Memory B cell (primary cell): ENCODE data around the gene MAD1L1.
"Not testable (repeated sequence)": the region's sequence is repeated elsewhere in the genome, so short reads cannot be mapped to it uniquely, and the experiment has no call there.

Experiments used
- ATAC-seq: fragments of 150-1000 bp; cut with Tn5 transposase; 2 replicates; pipeline ENCODE4 v1.10.0; 2021; ENCODE audit warnings: low read depth, mild to moderate bottlenecking, moderate library complexity
- DNase-seq, 2 donors: peaks; one replicate each; pipeline ENCODE4 v3.0.0; 2022; ENCODE audit warnings: low spot score in 2 of 2
- H3K27ac Mint-ChIP-seq: one replicate; pipeline ENCODE4 v1.8.0; 2022; ENCODE audit warnings: mild to moderate bottlenecking, moderate library complexity, mixed read lengths
- H3K27me3 Mint-ChIP-seq: one replicate; pipeline ENCODE4 v1.8.0; 2022; ENCODE audit warnings: mixed read lengths
- H3K36me3 Mint-ChIP-seq: one replicate; pipeline ENCODE4 v1.8.0; 2022; ENCODE audit warnings: mild to moderate bottlenecking, mixed read lengths
- H3K4me1 Mint-ChIP-seq: one replicate; pipeline ENCODE4 v1.8.0; 2022; ENCODE audit warnings: mixed read lengths
- H3K4me3 Mint-ChIP-seq: one replicate; pipeline ENCODE4 v1.8.0; 2022; ENCODE audit warnings: mild to moderate bottlenecking, moderate library complexity, mixed read lengths
- H3K9me3 Mint-ChIP-seq: one replicate; pipeline ENCODE4 v1.8.0; 2022; ENCODE audit warnings: mixed read lengths

Gene MAD1L1

GRCh38 chr7:1934017-1934416, 298.7 kb downstream of the MAD1L1 start:
- peak overlapping the region; percentile 12 for H3K27ac Mint-ChIP-seq
- no peaks in the 10 kb centered on the region for H3K9me3 Mint-ChIP-seq
- H3K4me3 Mint-ChIP-seq = no peak overlapping the region
- no peak for ATAC-seq
- no peaks in the 10 kb centered on the region for H3K27me3 Mint-ChIP-seq
- DNase-seq = no peak
- H3K36me3 Mint-ChIP-seq = peaks cover 17% of the 10 kb centered on the region
- peaks cover 22% of the 10 kb centered on the region for H3K4me1 Mint-ChIP-seq

GRCh38 chr7:1933066-1933750, 299.5 kb downstream of the MAD1L1 start:
- peaks cover 17% of the 10 kb centered on the region for H3K36me3 Mint-ChIP-seq
- peaks cover 19% of the 10 kb centered on the region for H3K4me1 Mint-ChIP-seq
- H3K4me3 Mint-ChIP-seq = no peak overlapping the region
- ATAC-seq (no peak), DNase-seq (no peak)
- H3K27me3 Mint-ChIP-seq = no peaks in the 10 kb centered on the region
- no peaks in the 10 kb centered on the region for H3K9me3 Mint-ChIP-seq
- peak overlapping the region; percentile 26 for H3K27ac Mint-ChIP-seq

GRCh38 chr7:1931951-1932270, 300.8 kb downstream of the MAD1L1 start:
- DNase-seq = no peak
- Mint-ChIP-seq H3K36me3 (peaks cover 19% of the 10 kb centered on the region), H3K4me3 (no peak overlapping the region), H3K9me3 (no peaks in the 10 kb centered on the region), H3K27me3 (no peaks in the 10 kb centered on the region), H3K27ac (peak overlapping the region; percentile 65), H3K4me1 (peaks cover 24% of the 10 kb centered on the region)
- no peak for ATAC-seq

DNA sequence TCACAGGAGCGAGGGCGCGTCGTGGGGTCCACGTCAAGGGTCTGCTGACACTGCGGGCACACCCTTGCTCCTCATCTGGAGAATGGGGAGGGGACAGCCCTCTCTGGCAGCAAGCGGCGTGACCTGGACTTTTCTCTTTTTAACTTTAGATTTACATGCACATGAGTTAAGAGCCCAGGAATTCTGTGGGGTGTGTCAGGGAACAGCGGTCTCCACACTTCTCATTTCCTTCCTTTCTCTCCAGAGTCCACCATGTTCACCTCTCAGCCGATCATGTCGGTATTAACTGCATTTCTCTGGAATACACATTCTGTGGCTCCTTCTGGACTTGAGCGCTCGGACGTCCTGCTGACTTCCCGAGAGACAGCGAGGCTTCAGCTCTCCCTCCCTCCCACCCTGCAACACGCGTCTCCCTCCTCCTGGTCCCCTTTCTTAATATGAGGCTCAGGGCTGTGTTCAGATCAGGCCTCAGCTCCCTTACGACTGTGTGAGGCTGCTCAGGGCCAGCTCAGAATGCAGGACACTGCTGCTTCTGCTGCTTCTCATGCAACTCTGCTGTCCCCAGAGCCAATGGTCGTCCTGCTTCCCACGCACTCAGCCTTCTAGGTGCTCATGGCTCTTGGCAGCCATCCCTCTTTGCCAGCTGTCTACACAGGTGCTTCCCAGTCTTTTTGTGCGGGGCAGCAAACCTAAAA, 301.3 kb downstream of the MAD1L1 start:
- Mint-ChIP-seq H3K27ac (peak overlapping the region; percentile 65), H3K36me3 (peaks cover 19% of the 10 kb centered on the region), H3K4me3 (no peak overlapping the region), H3K9me3 (no peaks in the 10 kb centered on the region), H3K4me1 (peaks cover 29% of the 10 kb centered on the region), H3K27me3 (no peaks in the 10 kb centered on the region)
- no peak for ATAC-seq
- no peak for DNase-seq

DNA sequence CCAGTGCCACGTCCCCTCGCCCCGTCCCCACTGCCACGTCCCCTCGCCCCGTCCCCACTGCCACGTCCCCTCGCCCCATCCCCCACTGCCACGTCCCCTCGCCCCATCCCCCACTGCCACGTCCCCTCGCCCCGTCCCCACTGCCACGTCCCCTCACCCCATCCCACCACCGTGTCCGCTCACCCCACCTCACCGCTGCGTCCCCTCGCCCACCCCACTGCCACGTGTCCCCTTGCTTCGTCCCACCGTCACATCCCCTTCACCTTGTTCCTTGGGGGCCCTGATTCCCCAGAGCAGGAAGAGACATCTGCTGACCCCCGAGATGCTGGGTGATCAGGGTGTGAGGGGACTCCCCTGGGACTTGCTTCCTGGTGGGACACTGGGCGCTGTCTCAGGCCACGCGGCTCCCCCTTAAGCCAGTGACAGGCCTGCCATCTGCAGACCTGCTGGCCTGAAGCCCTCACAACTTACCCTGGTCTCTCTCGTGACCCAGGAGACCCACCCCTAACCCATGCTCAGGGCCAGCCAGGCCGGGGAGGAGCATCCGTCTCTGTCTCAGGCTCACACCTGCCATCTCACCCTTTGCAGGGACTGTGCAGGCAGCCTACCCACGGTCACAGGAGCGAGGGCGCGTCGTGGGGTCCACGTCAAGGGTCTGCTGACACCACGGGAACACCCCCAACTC, 302.2 kb downstream of the MAD1L1 start:
- no peaks in the 10 kb centered on the region for H3K9me3 Mint-ChIP-seq
- ATAC-seq = no peak
- H3K27ac Mint-ChIP-seq = no peak overlapping the region
- no peak overlapping the region for H3K4me3 Mint-ChIP-seq
- peaks cover 37% of the 10 kb centered on the region for H3K4me1 Mint-ChIP-seq
- H3K27me3 Mint-ChIP-seq = no peaks in the 10 kb centered on the region
- H3K36me3 Mint-ChIP-seq = peaks cover 21% of the 10 kb centered on the region
- DNase-seq = no peak

DNA sequence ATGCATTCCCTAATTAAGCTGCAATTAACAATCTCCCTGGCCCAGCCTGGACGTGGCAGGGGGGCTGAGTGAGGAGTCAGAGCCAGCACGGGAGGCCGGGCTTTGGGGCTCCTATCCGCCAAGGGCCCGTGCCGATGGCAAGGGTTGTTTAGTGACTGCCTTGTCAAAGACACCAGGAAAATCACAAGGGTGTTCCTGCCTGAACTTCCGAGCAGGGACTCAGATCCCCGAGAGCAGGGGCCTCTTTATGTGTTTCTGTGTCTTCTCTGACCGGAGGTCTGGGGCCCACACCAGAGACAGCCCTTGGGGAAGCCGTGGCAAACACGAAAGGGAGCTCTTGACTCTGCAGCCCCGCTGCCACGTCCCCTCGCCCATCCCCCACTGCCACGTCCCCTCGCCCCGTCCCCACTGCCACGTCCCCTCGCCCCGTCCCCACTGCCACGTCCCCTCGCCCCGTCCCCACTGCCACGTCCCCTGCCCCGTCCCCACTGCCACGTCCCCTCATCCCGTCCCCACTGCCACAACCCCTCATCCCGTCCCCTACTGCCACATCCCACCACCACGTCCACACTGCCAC, 303.3 kb downstream of the MAD1L1 start:
- H3K4me1 Mint-ChIP-seq = peaks cover 38% of the 10 kb centered on the region
- H3K36me3 Mint-ChIP-seq = peaks cover 16% of the 10 kb centered on the region
- H3K4me3 Mint-ChIP-seq, H3K27me3 Mint-ChIP-seq, ATAC-seq, DNase-seq, H3K9me3 Mint-ChIP-seq, H3K27ac Mint-ChIP-seq: not testable (repeated sequence)

DNA sequence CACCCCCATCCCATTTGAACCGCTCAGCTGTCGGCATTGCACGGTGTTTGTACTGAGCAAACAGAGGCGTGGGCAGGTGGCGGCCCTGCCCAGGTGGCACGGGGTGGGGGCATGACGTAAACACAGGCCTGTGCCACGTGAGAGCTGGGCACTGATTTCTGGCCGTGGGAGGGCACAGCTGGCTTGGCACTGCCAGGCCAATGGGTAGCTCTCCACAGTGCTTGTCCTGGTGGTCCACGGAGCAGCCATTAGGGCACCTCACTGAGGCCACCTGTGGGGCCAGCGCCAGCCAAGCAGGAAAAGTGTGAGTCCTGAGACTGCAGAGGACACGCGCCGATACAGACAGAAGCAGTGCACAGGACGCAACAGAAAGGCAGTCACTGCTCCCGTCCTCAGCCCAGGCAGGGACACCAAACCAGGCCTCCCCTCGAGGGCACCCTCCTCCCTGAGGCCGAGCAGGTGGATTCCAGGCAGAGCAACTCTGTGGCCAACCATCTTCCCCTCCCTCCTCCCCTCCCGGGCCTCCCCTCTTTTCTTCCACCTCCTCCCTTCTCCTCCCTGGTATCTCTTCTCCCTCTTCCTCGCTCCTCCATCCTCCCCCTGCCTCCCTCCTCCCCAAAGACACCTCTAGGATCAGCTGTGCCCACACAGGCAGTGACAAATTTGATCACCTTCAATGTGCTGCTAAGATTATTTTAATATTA, 303.9 kb downstream of the MAD1L1 start:
- no peaks in the 10 kb centered on the region for H3K27me3 Mint-ChIP-seq
- ATAC-seq (no peak), DNase-seq (no peak)
- peak overlapping the region; percentile 71 for H3K27ac Mint-ChIP-seq
- no peak overlapping the region for H3K4me3 Mint-ChIP-seq
- H3K4me1 Mint-ChIP-seq = peaks cover 43% of the 10 kb centered on the region
- H3K36me3 Mint-ChIP-seq = peaks cover 13% of the 10 kb centered on the region
- H3K9me3 Mint-ChIP-seq = no peaks in the 10 kb centered on the region

DNA sequence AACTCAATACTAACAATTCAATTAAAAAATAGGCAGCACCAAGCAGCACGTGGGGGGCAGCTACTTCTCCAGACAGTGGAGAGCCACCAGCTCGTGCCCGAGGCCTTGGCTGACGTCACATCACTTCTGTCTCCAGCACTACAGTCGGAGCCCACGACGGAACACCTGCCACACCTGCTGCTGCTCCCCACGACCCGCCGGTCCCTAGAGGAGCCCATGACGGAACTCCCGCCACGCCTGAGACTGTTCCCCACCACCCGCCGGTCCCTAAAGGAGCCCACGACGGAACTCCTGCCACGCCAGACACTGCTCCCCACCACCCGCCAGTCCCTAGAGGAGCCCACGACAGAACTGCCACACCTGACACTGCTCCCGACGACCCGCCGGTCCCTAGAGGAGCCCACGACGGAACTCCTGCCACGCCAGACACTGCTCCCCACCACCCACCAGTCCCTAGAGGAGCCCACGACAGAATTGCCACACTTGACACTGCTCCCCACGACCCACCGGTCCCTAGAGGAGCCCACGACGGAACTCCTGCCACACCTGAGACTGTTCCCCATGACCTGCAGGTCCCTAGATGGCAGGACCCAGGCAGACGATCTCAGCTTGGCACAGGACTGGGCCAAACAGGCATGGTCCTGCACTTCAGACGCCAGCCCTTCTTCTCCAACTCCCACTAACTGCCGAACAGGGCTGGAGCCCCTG, 304.7 kb downstream of the MAD1L1 start:
- Mint-ChIP-seq H3K27ac (peak overlapping the region; percentile 71), H3K4me1 (peaks cover 44% of the 10 kb centered on the region)

GRCh38 chr7:1926908-1927306, 305.8 kb downstream of the MAD1L1 start:
- H3K4me3 Mint-ChIP-seq = no peak overlapping the region
- peak overlapping the region; percentile 48 for H3K27ac Mint-ChIP-seq
- H3K27me3 Mint-ChIP-seq = no peaks in the 10 kb centered on the region
- ATAC-seq = peak; percentile 17
- DNase-seq = no peak
- H3K4me1 Mint-ChIP-seq = peaks cover 40% of the 10 kb centered on the region
- H3K9me3 Mint-ChIP-seq = no peaks in the 10 kb centered on the region
- H3K36me3 Mint-ChIP-seq = peaks cover 11% of the 10 kb centered on the region

More for the DNA sequence above, 304.7 kb downstream of the MAD1L1 start:
- DNase-seq (no peak), ATAC-seq (no peak)
- no peaks in the 10 kb centered on the region for H3K9me3 Mint-ChIP-seq
- peaks cover 13% of the 10 kb centered on the region for H3K36me3 Mint-ChIP-seq
- H3K4me3 Mint-ChIP-seq = no peak overlapping the region
- no peaks in the 10 kb centered on the region for H3K27me3 Mint-ChIP-seq

DNA sequence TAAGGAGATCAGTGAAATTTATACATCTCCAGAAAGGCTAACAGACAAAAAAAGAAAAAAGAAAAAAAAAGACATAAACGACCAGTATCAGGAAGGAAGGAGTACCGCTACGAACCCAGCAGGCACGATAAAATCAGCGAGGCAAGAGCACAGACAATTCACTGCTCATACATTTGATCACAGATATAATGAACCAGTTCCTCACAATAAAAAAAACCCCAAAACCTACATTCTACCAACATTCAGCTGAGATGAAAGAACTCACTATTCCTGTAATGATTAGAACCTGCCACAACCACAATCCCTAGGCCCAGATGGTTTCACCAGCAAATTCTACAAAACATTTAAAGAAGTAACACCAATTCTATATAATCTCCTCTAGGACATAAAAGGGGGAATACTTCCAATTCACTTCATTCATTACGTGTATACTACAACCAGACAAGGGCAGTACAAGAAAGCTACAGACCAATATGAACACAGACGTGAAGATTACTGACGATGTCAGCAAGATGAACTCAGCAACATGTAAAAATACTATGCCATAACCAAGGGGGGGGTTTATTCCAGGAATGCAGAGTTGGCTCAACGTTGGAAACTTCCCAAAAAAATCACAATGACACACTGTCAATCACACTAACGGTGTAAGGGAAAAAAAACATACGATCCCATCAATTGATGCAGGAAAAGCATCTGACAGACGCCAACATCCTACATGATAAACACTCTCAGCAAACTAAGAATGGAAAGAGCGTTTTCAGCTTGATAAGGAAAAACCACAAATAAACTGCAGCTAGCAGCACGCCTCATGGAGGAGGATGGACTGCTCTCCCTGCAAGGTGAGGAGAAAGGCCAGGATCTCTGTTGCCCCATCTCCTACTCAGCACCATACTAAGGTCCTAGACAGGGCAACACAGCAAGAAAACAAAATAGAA, 306.5 kb downstream of the MAD1L1 start:
- H3K9me3 Mint-ChIP-seq = no peaks in the 10 kb centered on the region
- peak overlapping the region; percentile 16 for H3K27ac Mint-ChIP-seq
- H3K4me3 Mint-ChIP-seq = no peak overlapping the region
- peaks cover 40% of the 10 kb centered on the region for H3K4me1 Mint-ChIP-seq
- no peak for ATAC-seq
- H3K27me3 Mint-ChIP-seq = no peaks in the 10 kb centered on the region
- H3K36me3 Mint-ChIP-seq = peaks cover 12% of the 10 kb centered on the region
- DNase-seq = no peak

DNA sequence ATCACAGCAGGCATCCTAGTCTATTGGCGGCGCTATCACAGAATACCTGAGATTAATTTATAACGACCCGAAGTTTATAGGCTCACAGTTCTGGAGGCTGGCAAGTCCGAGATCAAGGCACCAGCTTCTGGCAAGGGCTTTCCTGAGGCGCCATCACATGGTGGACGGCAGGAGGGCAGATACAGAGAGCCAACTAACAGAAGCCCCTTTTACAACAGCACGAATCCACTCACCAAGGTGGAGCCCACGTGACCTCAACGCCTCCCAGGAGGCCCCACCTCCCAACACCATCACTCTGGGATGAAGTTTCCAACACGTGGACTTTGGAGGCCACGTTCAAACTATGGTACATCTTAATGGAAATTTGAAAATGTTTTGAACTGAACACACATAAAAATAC, 307.4 kb downstream of the MAD1L1 start:
- no peak for ATAC-seq
- no peak overlapping the region for H3K4me3 Mint-ChIP-seq
- H3K36me3 Mint-ChIP-seq = peaks cover 12% of the 10 kb centered on the region
- H3K9me3 Mint-ChIP-seq = no peaks in the 10 kb centered on the region
- H3K27me3 Mint-ChIP-seq = no peaks in the 10 kb centered on the region
- DNase-seq = no peak
- H3K27ac Mint-ChIP-seq = peak overlapping the region; percentile 16
- H3K4me1 Mint-ChIP-seq = peaks cover 45% of the 10 kb centered on the region

- DNase-seq (no peak), ATAC-seq (no peak)
- Mint-ChIP-seq H3K27ac (no peak overlapping the region), H3K27me3 (no peaks in the 10 kb centered on the region), H3K4me3 (no peak overlapping the region), H3K9me3 (no peaks in the 10 kb centered on the region), H3K36me3 (peaks cover 12% of the 10 kb centered on the region), H3K4me1 (peaks cover 55% of the 10 kb centered on the region)
Observed at GRCh38 chr7:1924258-1924817, 308.4 kb downstream of the MAD1L1 start.
